H54 (cell line): ENCODE measurements around the gene FANCM.
"Not testable (repeated sequence)": the region's sequence is repeated elsewhere in the genome, so short reads cannot be mapped to it uniquely, and the experiment has no call there.

ENCODE experiments used
- DNase-seq: peaks from one replicate; pipeline ENCODE4 v3.0.0; 2011; ENCODE audit warnings: low spot score, mixed read lengths; ENCODE audit not compliant: insufficient read length
- FAIRE-seq: peaks from 3 replicates; lab custom pipeline; 2011; peaks lifted over from hg19 to GRCh38; lab: Jason Lieb, UNC
- POLR2A ChIP-seq: IDR thresholded peaks from 2 replicates; pipeline ENCODE4 v1.6.1; 2011; ENCODE audit warnings: low read depth, mild to moderate bottlenecking, low read length

FANCM gene

DNA sequence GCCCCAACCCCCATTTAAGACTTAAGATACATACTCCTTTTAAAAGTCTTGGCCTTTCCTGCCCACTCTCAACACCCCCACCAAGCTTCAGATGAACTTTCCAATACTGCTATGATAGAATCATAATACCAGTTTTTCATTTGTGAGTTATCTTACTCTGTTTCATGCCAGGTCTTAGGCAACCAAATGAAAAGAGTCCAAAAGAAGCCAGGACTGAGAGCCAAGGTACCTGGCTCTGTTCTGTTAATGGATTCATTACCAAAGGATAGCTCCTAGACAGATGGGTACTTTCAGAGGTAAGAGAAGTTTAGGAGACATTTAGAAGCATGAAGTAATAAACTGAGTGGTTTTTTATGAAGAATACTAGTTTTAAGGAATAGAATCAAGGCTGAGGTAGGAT is 34.2 kb downstream of the FANCM start:
- no peak for TF ChIP-seq POLR2A
- DNase-seq (no peak), FAIRE-seq (no peak)

DNA sequence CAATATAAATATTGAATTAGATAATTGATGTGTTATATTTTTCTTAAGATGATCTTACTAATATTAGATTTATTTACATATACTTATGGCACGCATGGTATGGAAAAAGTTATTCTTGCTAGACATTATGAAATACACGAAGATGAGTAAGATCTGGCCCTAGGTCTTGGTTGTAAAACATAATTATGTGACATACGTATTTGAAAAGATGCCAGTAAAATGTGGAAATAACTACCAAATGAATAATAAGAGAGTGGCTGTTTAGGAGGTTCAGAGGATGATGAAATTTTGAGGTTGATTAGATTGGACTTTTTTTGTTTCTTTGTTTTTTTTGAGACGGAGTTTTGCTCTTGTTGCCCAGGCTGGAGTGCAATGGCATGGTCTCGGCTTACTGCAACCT is 41.3 kb downstream of the FANCM start:
- DNase-seq (no peak), FAIRE-seq (no peak)
- TF ChIP-seq POLR2A: no peak

DNA sequence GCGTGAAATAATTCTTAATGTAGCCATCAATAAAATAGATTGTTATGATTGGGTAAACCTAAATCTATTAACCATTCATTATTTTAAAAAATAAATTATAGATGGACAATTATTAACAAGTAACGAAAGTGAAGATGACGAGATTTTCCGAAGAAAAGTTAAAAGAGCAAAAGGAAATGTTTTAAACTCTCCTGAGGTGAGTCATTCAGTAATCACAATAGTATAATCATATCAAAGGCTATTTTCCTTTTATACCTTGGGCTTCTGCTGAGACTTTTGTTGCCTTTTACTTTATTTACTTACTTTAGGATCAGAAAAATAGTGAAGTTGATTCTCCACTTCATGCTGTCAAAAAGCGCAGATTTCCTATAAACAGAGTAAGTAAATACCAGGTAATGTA is 45.6 kb downstream of the FANCM start:
- no peak for DNase-seq
- no peak for FAIRE-seq
- TF ChIP-seq POLR2A: no peak

DNA sequence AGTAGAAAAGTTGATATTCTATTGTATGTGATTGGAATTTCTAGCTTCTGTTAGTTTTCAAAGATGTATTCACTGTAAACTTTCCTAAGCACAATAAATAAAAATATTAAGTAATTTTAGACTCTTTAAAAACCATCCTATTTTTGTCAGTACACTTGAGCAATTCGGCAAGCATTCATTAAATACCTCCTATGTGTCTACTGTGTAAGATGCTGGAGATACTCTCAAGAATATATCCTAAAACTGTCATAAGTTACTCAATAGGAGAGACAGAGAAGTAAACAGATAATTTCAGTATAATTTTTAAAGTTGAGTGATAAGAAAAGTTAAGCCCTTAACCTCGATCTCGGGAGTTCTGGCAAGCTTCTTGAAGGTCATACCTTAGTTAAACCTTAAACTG is 46.1 kb downstream of the FANCM start:
- DNase-seq: no peak
- FAIRE-seq: no peak
- TF ChIP-seq POLR2A: no peak

DNA sequence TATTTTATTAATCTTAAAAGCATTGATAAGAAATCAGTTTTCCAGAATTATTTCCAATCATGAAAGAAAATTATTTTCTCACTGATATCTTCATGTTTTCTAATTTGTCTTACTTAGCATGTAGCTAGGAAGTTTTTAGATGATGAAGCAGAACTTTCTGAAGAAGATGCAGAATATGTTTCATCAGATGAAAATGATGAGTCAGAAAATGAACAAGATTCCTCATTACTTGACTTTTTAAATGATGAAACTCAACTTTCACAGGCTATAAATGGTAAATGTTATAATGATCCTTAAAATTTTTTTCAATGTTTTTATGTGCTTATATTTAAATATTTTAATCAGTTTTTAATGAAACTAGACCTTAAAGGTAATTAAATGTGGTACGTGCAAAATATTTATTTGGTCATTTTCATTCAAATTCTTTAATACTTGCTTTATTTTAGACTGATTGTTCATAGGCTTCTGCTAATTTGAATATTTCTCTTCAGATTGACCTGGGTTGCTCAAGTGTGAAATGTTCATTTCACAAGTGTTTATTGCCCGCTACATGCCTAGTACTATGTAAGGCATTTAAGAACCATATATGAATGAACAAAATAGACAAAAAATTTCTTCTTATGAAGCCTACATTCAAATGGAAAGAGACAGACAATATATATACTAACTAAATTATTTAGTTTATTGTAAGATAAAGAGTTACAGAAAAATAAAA is 49.5 kb downstream of the FANCM start:
- DNase-seq (no peak), FAIRE-seq (no peak)
- no peak for TF ChIP-seq POLR2A

DNA sequence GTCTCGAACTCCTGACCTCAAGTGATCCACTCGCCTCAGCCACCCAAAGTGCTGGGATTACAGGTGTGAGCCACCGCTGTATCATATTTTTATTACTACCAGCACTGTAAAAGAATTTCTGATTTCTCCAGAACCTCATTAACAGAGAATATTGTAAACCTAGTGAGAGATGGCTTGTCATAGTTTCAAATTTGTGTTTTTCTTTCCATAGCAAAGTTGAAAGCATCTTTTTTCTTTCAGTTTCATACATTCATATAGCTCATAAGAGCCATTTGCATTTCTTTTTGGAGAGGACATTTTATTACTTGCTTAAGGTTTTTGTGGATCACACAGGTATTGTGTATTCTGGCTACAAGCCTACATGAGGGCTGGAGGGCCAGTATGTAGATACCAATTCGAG is 59.2 kb downstream of the FANCM start:
- no peak for FAIRE-seq
- TF ChIP-seq POLR2A: no peak

DNA sequence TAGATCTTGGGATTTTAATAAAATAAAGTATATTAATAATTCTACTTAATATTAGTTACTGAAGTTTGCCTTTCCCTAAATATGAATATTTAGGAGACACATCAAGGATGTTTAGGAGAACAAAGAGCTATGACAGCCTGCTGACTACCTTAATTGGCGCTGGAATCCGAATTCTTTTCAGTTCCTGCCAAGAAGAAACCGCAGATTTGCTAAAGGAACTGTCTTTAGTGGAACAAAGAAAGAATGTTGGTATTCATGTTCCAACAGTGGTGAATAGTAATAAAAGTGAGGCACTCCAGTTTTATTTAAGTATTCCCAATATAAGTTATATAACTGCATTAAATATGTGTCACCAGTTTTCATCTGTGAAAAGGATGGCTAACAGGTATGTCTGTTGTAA is 62.8 kb downstream of the FANCM start:
- no peak for TF ChIP-seq POLR2A
- no peak for DNase-seq
- no peak for FAIRE-seq

More for the DNA sequence above, 59.2 kb downstream of the FANCM start:
- DNase-seq: no peak

DNA sequence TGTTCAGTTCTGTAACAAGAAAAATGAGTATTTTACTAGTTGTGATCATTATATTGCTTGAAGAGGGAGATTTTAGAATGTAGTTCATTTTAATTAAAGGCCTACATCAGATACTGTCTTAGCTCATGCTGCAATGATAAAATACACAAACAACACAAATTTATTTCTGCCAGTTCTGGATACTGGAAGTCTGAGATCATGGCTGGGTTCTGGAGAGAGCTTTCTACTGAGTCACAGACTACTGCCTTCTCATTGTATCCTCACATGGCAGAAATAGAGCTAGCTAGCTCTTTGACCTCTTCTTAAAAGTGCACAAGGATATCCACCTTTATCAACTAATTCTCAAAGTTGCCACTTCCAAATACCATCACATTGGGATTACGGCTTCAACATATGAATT is 63.5 kb downstream of the FANCM start:
- FAIRE-seq (no peak), DNase-seq (no peak)
- TF ChIP-seq POLR2A: no peak

DNA sequence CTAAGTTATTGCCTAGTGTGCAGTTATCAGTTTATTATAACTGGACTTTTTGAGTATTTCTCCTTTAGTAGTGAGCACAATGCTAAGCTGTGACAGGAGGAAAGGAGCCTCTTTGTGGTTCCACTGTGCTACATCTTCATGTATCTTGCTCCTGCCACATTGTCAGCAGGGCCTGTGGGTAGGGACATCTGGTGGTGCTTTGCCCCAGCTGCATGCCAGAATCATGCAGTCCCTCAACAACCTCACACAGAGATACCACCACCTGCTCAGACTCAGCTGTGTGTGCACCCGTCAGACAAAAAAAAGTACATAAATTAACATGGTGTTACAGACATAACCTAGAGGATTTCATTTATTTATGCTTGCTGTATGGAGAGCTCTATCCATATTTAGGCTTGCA is 66.2 kb downstream of the FANCM start:
- no peak for DNase-seq
- FAIRE-seq: no peak
- no peak for TF ChIP-seq POLR2A

DNA sequence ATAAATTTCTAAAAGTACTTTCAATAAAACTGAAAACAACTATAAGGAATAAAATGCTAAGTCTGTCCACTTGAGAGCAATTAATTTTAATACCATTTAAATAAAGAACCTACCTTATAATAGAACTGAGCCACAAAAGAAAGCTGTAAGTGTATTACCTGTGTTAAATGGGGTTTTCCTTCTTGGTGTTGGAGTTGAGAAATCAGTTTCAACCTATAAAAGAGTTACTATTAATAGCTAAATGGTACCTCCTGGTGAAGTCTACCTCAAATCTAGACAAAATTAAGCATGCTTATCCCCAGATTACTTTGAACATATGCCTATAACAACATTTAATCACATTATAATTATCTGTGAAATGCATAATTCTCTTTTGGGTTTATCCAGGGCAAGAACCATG is 68.5 kb downstream of the FANCM start:
- no peak for TF ChIP-seq POLR2A
- FAIRE-seq (no peak), DNase-seq (no peak)

DNA sequence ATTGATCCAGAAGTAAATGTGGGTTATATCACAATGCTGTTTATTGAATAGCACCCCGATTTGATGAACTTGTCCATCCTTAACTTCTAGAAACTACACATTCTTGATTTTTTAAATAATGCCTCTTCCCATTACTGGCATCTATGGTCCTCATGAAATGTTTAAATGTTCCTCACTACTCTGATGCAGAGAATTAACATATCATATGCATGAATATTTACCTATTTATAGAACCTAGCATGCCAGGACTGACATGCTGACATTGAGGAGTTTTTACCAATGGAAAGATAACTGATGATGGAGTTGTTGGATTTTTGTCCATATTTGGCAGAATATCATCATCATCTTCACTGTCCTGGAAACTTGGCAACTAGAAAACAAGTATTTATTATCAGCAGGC is 74.4 kb downstream of the FANCM start:
- DNase-seq: no peak
- no peak for FAIRE-seq

DNA sequence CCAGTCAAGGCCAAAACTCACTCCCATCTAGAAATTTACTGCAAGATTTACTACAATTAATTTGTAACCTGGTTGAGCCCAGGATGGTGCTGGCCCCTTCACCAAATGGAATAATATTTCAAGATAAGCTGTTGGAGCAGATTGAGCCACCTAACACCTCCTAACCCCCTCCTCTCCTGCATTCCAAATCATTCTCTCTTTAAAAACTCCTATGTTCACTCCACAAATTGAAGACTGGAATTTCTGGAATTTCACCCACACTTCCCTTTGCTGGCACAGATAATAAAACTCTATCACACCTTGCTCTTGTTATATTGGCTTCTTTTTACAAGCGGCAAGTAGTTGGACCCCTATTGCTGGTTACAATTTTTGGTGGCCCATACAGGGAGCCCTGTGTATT is 75.6 kb downstream of the FANCM start:
- TF ChIP-seq POLR2A: no peak
- FAIRE-seq (no peak), DNase-seq (no peak)

More for the DNA sequence above, 74.4 kb downstream of the FANCM start:
- TF ChIP-seq POLR2A: no peak

DNA sequence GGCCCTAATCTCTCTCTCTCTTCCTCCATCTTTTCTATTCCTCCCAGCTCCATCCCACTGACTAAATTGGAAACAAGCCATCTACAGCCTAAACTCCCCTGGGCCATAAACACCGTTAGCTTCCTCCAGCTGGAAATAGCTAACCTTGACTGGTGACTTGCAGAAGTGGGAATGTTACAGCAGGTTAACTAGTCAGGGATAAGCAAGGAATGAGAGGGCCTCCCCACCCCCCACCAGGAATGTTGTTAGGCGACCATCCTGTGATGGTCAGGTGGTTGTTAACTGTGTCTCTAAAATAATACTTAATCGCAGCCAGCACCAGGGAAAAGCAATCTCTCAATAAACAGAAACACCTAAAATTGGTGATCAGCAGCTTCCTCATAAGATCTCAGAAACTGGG is 76.5 kb downstream of the FANCM start:
- no peak for FAIRE-seq
- TF ChIP-seq POLR2A: no peak

DNA sequence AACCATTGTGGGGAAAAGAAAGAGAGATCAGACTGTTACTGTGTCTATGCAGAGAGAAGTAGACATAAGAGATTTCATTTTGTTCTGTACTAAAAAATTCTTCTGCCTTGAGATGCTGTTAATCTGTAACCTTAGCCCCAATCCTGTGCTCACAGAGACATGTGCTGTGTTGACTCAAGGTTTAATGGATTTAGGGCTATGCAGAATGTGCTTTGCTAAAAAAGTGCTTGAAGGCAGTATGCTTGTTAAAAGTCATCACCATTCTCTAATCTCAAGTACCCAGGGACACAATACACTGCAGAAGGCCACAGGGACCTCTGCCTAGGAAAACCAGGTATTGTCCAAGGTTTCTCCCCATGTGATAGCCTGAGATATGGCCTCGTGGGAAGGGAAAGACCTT is 78.0 kb downstream of the FANCM start:
- DNase-seq, FAIRE-seq: not testable (repeated sequence)

More for the DNA sequence above, 76.5 kb downstream of the FANCM start:
- DNase-seq: no peak

DNA sequence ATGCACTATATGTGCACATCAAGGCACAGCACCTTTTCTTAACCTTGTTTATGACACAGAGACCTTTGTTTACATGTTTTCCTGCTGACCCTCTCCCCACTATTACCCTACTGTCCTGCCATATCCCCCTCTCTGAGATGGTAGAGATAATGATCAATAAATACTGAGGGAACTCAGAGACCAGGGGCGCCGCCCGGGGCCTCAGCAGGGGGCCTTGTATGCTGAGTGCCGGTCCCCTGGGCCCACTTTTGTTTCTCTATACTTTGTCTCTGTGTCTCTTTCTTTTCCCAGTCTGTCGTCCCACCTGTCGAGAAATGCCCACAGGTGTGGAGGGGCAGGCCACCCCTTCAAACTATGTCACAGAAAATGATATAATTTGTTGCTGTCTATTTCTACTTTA is 78.6 kb downstream of the FANCM start:
- FAIRE-seq, DNase-seq: not testable (repeated sequence)

DNA sequence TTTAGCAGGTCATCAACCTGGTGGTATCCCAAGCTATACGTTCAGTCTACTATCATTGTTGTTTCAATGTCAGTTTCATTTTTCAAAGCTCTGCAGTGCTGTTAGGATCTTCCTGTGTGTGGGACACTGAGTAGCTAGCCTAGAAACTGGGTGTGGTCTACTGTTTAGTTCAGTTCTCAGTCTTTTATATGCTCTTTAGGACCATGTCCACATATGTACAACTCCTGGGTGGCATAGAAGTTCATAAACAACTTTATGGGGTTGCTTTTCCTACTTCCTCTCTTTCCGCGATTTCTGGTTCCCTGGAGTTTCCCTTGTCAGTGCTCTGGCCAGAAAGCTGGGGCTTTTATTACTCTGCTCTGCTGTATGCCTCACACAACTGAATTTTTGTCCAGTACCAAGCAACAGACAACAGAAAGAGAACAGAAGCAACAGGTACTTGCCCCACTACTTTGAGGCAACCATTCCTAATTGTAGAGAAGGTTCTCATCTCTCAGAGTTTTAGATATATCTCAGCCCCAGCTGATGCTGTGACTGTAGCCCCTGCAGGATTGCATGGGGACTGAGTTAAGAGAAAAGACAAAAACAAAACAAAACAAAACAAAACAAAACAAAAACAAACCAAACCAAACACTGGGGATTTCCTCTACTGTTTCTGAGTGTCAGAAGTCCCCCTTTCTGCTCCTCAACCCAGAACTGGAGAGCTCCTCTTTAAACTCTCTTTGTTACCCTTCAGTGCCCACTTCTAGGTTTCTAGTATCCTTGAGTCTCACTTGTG is 86.9 kb downstream of the FANCM start:
- DNase-seq (no peak), FAIRE-seq (no peak)
- TF ChIP-seq POLR2A: no peak
